ENCODE results near the gene KCNAB1.

KCNAB1 gene

DNA sequence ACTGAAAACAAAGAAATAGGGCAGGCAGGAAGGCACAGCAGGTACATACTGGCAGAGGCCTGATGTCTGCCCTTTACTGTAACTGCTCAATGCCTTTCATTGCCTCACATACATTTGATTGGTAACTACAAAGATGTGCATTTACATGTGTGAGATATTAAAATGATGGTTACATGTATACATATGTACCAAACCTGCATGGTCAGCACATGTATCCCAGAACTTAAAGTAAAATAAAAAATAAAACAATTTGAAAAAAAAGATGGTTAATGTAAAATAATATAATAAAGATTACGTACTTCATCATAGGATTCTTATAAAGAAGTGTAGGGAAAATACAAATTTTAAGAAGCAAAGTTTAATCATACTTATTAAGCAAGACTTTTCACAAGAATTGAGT, 419.4 kb downstream of the KCNAB1 start:
- ATAC-seq, result no peak
- TF ChIP-seq RARB (CRISPR knock-in tag; IDR thresholded peaks at IDR 0.05) (no peak), ZC3H10 (CRISPR knock-in tag; IDR thresholded peaks at IDR 0.05) (no peak), ZNF70 (CRISPR knock-in tag; IDR thresholded peaks at IDR 0.05) (no peak), ZNF565 (CRISPR knock-in tag; conservative IDR thresholded peaks at IDR 0.05; ENCODE audit: low read depth) (no peak), ISL1 (CRISPR knock-in tag; IDR thresholded peaks at IDR 0.05) (no peak), BACH2 (CRISPR knock-in tag; IDR thresholded peaks at IDR 0.05; ENCODE audit: borderline replicate concordance) (no peak), ZFP30 (CRISPR knock-in tag; IDR thresholded peaks at IDR 0.05) (no peak), GLIS3 (CRISPR knock-in tag; IDR thresholded peaks at IDR 0.05) (no peak), CSDC2 (CRISPR knock-in tag; IDR thresholded peaks at IDR 0.05) (no peak), TCF4 (CRISPR knock-in tag; IDR thresholded peaks at IDR 0.05; ENCODE audit: borderline replicate concordance) (no peak), PPARA (CRISPR knock-in tag; IDR thresholded peaks at IDR 0.05; ENCODE audit: borderline replicate concordance) (no peak), TOX (CRISPR knock-in tag; IDR thresholded peaks at IDR 0.05; ENCODE audit: borderline replicate concordance) (no peak), ZNF8 (CRISPR knock-in tag; IDR thresholded peaks at IDR 0.05) (no peak), PATZ1 (CRISPR knock-in tag; IDR thresholded peaks at IDR 0.05; ENCODE audit: borderline replicate concordance) (no peak), OSR1 (CRISPR knock-in tag; IDR thresholded peaks at IDR 0.05) (no peak)
- TF ChIP-seq, protein P1, sequence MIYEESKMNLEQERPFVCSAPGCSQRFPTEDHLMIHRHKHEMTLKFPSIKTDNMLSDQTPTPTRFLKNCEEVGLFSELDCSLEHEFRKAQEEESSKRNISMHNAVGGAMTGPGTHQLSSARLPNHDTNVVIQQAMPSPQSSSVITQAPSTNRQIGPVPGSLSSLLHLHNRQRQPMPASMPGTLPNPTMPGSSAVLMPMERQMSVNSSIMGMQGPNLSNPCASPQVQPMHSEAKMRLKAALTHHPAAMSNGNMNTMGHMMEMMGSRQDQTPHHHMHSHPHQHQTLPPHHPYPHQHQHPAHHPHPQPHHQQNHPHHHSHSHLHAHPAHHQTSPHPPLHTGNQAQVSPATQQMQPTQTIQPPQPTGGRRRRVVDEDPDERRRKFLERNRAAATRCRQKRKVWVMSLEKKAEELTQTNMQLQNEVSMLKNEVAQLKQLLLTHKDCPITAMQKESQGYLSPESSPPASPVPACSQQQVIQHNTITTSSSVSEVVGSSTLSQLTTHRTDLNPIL (CRISPR knock-in tag; IDR thresholded peaks at IDR 0.05; ENCODE audit: low read depth), result no peak
- TF ChIP-seq, protein P2, sequence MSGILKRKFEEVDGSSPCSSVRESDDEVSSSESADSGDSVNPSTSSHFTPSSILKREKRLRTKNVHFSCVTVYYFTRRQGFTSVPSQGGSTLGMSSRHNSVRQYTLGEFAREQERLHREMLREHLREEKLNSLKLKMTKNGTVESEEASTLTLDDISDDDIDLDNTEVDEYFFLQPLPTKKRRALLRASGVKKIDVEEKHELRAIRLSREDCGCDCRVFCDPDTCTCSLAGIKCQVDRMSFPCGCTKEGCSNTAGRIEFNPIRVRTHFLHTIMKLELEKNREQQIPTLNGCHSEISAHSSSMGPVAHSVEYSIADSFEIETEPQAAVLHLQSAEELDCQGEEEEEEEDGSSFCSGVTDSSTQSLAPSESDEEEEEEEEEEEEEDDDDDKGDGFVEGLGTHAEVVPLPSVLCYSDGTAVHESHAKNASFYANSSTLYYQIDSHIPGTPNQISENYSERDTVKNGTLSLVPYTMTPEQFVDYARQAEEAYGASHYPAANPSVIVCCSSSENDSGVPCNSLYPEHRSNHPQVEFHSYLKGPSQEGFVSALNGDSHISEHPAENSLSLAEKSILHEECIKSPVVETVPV (CRISPR knock-in tag; IDR thresholded peaks at IDR 0.05), result no peak
- TF ChIP-seq, protein P3, sequence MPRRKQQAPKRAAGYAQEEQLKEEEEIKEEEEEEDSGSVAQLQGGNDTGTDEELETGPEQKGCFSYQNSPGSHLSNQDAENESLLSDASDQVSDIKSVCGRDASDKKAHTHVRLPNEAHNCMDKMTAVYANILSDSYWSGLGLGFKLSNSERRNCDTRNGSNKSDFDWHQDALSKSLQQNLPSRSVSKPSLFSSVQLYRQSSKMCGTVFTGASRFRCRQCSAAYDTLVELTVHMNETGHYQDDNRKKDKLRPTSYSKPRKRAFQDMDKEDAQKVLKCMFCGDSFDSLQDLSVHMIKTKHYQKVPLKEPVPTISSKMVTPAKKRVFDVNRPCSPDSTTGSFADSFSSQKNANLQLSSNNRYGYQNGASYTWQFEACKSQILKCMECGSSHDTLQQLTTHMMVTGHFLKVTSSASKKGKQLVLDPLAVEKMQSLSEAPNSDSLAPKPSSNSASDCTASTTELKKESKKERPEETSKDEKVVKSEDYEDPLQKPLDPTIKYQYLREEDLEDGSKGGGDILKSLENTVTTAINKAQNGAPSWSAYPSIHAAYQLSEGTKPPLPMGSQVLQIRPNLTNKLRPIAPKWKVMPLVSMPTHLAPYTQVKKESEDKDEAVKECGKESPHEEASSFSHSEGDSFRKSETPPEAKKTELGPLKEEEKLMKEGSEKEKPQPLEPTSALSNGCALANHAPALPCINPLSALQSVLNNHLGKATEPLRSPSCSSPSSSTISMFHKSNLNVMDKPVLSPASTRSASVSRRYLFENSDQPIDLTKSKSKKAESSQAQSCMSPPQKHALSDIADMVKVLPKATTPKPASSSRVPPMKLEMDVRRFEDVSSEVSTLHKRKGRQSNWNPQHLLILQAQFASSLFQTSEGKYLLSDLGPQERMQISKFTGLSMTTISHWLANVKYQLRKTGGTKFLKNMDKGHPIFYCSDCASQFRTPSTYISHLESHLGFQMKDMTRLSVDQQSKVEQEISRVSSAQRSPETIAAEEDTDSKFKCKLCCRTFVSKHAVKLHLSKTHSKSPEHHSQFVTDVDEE (CRISPR knock-in tag; IDR thresholded peaks at IDR 0.05), result no peak

DNA sequence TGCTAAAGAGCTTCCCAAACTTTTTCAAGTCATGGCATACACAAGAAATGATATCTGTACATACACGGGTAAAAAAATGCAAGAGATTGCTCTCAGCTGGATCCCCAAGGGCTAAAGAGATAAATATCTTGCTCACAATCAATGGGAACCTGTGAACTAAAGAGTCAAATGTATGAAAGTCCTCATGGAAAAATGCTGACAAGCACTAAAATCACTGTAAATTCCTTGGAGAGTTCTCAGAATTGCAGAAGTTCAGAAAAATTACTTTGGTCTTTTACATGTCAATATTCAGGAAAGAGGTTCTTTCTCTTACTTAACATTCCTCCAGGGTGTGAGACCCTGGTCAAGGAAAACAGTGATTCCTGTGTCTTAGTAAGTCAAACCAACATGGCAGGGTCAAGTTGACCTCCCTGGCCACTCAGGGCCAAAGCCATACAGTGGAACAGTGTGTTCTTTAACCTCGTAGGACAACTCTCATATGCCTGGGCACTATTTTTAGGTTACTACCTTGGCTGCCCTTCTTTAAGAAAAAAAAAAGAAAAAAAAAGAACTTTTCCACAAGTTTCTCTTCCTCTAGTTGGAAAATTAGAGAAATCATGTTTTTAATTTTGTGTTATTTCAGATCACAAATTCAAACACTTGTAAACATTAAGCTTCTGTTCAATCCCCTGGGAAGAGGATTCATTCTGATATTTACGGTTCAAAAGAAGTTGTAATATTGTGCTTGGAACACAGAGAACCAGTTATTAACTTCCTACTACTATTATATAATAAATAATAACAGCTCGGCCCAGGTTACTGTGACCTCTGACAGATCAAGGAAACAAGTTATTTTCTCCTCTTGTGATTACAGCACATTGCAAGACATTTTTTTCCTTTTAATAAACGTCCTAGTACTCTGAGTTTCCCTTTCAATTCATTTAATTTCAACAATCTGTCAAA, 422.0 kb downstream of the KCNAB1 start:
- no peak for ATAC-seq
- TF ChIP-seq BACH2 (CRISPR knock-in tag; IDR thresholded peaks at IDR 0.05; ENCODE audit: borderline replicate concordance) (no peak), ZNF70 (CRISPR knock-in tag; IDR thresholded peaks at IDR 0.05) (no peak), ZNF8 (CRISPR knock-in tag; IDR thresholded peaks at IDR 0.05) (no peak), SNAI2 (CRISPR knock-in tag; IDR thresholded peaks at IDR 0.05) (no peak), RARB (CRISPR knock-in tag; IDR thresholded peaks at IDR 0.05) (no peak), PATZ1 (CRISPR knock-in tag; IDR thresholded peaks at IDR 0.05; ENCODE audit: borderline replicate concordance) (no peak), CSDC2 (CRISPR knock-in tag; IDR thresholded peaks at IDR 0.05) (no peak), ESRRG (CRISPR knock-in tag; IDR thresholded peaks at IDR 0.05) (no peak)
- TF ChIP-seq, protein P1 (CRISPR knock-in tag; IDR thresholded peaks at IDR 0.05; ENCODE audit: low read depth), result no peak
- TF ChIP-seq, protein P2 (CRISPR knock-in tag; IDR thresholded peaks at IDR 0.05), result no peak
- TF ChIP-seq, protein P3 (CRISPR knock-in tag; IDR thresholded peaks at IDR 0.05), result no peak
